H1 (cell line): ENCODE data around the gene KLHL5. TPM values are rescaled to one million over a fixed set of nuclear protein-coding genes. Genes with fewer than 3 reads are reported as not detected.

Experiments
- ASH2L ChIP-seq: fragments of 200-600, 300-600 bp; sonication (generic); IDR thresholded peaks from one replicate; pipeline ENCODE4 v1.7.1; 2017; ENCODE audit warnings: low read length
- BRCA1 ChIP-seq: IDR thresholded peaks from 2 replicates; pipeline ENCODE4 v1.6.1; 2012; ENCODE audit warnings: low read depth, low read length, improper control_type of control experiment
- CEBPB ChIP-seq: IDR thresholded peaks from 2 replicates; pipeline ENCODE4 v1.6.1; 2012; ENCODE audit warnings: low read depth, low read length
- CREB1 ChIP-seq: IDR thresholded peaks from 2 replicates; pipeline ENCODE4 v1.6.1; 2012; ENCODE audit warnings: inconsistent platforms
- CTBP2 ChIP-seq: IDR thresholded peaks from 2 replicates; pipeline ENCODE4 v1.7.0; 2011; ENCODE audit warnings: borderline replicate concordance, mild to moderate bottlenecking, moderate library complexity, mixed read lengths, low read length; ENCODE audit not compliant: insufficient read depth, insufficient read length
- EGR1 ChIP-seq: IDR thresholded peaks from 2 replicates; pipeline ENCODE4 v1.6.1; 2011; ENCODE audit warnings: low read depth, low read length, borderline replicate concordance
- EZH2 ChIP-seq: fragments of 200-600 bp; sonication (generic); IDR thresholded peaks from 2 replicates; pipeline ENCODE4 v1.7.1; 2012; ENCODE audit warnings: low read depth, mild to moderate bottlenecking, moderate library complexity, low read length, inconsistent platforms; ENCODE audit not compliant: severe bottlenecking
- GTF2F1 ChIP-seq: IDR thresholded peaks from 2 replicates; pipeline ENCODE4 v1.6.1; 2012; ENCODE audit warnings: low read depth, low read length, improper control_type of control experiment, borderline replicate concordance
- KDM5A ChIP-seq: fragments of 200-600 bp; IDR thresholded peaks from 2 replicates; pipeline ENCODE4 v1.7.1; 2012; ENCODE audit warnings: mild to moderate bottlenecking, low read length, inconsistent platforms, mixed read lengths
- POLR2A ChIP-seq, 2 experiments: IDR thresholded peaks; 1 replicate in 1 of 2; 2 replicates in 1 of 2; pipeline ENCODE4 v1.6.1; 2011; ENCODE audit warnings: low read depth in 2 of 2, low read length in 2 of 2, mild to moderate bottlenecking in 2 of 2; ENCODE audit errors: control extremely low read depth in 1 of 2
- SIN3A ChIP-seq, 2 experiments: IDR thresholded peaks in 1 of 2; conservative IDR thresholded peaks in 1 of 2; 2 replicates each; pipeline ENCODE4 v1.6.1; 2011 to 2012; ENCODE audit warnings: low read length in 2 of 2, improper control_type of control experiment in 1 of 2, low read depth in 1 of 2, mild to moderate bottlenecking in 1 of 2
- SIX5 ChIP-seq: IDR thresholded peaks from 2 replicates; pipeline ENCODE4 v1.6.1; 2011; ENCODE audit warnings: mild to moderate bottlenecking, low read depth, low read length
- polyA plus RNA-seq, 7 experiments: library from polyadenylated mRNA; depleted of rRNA in 3 of 7; stranded (reverse) in 5 of 7; unstranded in 2 of 7; fragments of >200 nt in 5 of 7; fragments of 200-250 nt in 2 of 7; gene quantifications; 1 replicate in 5 of 7; 2 replicates in 1 of 7; 4 replicates in 1 of 7; pipeline versions ENCODE4 v1.2.1 to v1.2.3, GENCODE V29; 2011 to 2013; ENCODE audit warnings: missing spikeins in 2 of 7, mixed read lengths in 2 of 7
- total RNA-seq: library from RNA; stranded (reverse); fragmentation: NEBNext Ultra II Directional; extraction: Animal tissue kit (Norgen Biotek cat#: 25700); gene quantifications from 2 replicates; pipeline ENCODE4 v1.2.1, GENCODE V29; 2021
- TF ChIP-seq, protein P1 (sequence below): fragments of 300-600 bp; sonication (generic); IDR thresholded peaks from 2 replicates; pipeline ENCODE4 v1.7.1; 2012; ENCODE audit warnings: low read length, moderate library complexity, mild to moderate bottlenecking, inconsistent platforms; ENCODE audit not compliant: insufficient replicate concordance

KLHL5 gene
- total and polyA plus RNA-seq, 2 of the 8 experiments (the other 6 are each of a cell fraction or from before 2014, with no cell fraction given), result 13.0 to 23.6 TPM

DNA sequence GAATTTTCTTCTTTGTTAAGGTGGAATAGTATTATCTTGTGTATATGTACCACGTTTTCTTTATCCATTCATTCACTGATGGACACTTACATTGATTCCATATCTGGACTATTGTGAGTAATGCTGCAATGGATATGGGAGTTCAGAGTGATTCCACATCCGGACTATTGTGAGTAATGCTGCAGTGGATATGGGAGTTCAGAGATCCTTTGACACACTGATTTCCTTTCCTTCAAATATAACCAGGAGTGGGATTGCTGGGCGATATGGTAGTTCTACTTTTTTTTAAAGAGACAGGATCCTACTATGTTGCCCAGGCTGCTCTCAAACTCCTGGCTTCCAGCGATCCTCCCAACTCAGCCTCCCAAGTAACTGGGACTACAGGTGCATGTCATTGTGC is 41.9 kb upstream of the KLHL5 start (continued):
- TF ChIP-seq, protein P1, sequence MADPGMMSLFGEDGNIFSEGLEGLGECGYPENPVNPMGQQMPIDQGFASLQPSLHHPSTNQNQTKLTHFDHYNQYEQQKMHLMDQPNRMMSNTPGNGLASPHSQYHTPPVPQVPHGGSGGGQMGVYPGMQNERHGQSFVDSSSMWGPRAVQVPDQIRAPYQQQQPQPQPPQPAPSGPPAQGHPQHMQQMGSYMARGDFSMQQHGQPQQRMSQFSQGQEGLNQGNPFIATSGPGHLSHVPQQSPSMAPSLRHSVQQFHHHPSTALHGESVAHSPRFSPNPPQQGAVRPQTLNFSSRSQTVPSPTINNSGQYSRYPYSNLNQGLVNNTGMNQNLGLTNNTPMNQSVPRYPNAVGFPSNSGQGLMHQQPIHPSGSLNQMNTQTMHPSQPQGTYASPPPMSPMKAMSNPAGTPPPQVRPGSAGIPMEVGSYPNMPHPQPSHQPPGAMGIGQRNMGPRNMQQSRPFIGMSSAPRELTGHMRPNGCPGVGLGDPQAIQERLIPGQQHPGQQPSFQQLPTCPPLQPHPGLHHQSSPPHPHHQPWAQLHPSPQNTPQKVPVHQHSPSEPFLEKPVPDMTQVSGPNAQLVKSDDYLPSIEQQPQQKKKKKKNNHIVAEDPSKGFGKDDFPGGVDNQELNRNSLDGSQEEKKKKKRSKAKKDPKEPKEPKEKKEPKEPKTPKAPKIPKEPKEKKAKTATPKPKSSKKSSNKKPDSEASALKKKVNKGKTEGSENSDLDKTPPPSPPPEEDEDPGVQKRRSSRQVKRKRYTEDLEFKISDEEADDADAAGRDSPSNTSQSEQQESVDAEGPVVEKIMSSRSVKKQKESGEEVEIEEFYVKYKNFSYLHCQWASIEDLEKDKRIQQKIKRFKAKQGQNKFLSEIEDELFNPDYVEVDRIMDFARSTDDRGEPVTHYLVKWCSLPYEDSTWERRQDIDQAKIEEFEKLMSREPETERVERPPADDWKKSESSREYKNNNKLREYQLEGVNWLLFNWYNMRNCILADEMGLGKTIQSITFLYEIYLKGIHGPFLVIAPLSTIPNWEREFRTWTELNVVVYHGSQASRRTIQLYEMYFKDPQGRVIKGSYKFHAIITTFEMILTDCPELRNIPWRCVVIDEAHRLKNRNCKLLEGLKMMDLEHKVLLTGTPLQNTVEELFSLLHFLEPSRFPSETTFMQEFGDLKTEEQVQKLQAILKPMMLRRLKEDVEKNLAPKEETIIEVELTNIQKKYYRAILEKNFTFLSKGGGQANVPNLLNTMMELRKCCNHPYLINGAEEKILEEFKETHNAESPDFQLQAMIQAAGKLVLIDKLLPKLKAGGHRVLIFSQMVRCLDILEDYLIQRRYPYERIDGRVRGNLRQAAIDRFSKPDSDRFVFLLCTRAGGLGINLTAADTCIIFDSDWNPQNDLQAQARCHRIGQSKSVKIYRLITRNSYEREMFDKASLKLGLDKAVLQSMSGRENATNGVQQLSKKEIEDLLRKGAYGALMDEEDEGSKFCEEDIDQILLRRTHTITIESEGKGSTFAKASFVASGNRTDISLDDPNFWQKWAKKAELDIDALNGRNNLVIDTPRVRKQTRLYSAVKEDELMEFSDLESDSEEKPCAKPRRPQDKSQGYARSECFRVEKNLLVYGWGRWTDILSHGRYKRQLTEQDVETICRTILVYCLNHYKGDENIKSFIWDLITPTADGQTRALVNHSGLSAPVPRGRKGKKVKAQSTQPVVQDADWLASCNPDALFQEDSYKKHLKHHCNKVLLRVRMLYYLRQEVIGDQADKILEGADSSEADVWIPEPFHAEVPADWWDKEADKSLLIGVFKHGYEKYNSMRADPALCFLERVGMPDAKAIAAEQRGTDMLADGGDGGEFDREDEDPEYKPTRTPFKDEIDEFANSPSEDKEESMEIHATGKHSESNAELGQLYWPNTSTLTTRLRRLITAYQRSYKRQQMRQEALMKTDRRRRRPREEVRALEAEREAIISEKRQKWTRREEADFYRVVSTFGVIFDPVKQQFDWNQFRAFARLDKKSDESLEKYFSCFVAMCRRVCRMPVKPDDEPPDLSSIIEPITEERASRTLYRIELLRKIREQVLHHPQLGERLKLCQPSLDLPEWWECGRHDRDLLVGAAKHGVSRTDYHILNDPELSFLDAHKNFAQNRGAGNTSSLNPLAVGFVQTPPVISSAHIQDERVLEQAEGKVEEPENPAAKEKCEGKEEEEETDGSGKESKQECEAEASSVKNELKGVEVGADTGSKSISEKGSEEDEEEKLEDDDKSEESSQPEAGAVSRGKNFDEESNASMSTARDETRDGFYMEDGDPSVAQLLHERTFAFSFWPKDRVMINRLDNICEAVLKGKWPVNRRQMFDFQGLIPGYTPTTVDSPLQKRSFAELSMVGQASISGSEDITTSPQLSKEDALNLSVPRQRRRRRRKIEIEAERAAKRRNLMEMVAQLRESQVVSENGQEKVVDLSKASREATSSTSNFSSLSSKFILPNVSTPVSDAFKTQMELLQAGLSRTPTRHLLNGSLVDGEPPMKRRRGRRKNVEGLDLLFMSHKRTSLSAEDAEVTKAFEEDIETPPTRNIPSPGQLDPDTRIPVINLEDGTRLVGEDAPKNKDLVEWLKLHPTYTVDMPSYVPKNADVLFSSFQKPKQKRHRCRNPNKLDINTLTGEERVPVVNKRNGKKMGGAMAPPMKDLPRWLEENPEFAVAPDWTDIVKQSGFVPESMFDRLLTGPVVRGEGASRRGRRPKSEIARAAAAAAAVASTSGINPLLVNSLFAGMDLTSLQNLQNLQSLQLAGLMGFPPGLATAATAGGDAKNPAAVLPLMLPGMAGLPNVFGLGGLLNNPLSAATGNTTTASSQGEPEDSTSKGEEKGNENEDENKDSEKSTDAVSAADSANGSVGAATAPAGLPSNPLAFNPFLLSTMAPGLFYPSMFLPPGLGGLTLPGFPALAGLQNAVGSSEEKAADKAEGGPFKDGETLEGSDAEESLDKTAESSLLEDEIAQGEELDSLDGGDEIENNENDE, result no peak
- TF ChIP-seq SIN3A (conservative IDR thresholded peaks at IDR 0.05 in 1 of 2, IDR thresholded peaks at IDR 0.05 in 1 of 2; ENCODE audit: low read depth in 1 of 2, low read length in 2 of 2), result no peak
- no peak for TF ChIP-seq BRCA1
- no peak for TF ChIP-seq KDM5A
- TF ChIP-seq POLR2A (IDR thresholded peaks at IDR 0.05; ENCODE audit: control extremely low read depth in 1 of 2, low read depth in 2 of 2, low read length in 2 of 2), result no peak
- no peak for TF ChIP-seq EZH2
- no peak for TF ChIP-seq EGR1
- TF ChIP-seq CEBPB, result no peak
- TF ChIP-seq SIX5, result no peak
- no peak for TF ChIP-seq CTBP2
- no peak for TF ChIP-seq CREB1
- no peak for TF ChIP-seq GTF2F1
- TF ChIP-seq ASH2L, result no peak
